GM12878 (cell line): ENCODE measurements around the gene SHQ1. TPM values are rescaled to one million over a fixed set of nuclear protein-coding genes. Genes with fewer than 3 reads are reported as not detected.
A peak's percentile ranks its signal among the peaks of the same experiment; 100 is the strongest.

ENCODE experiments used
- BCL3 ChIP-seq: IDR thresholded peaks from 2 replicates; pipeline ENCODE4 v1.6.1; 2011; ENCODE audit warnings: borderline replicate concordance, low read depth, mild to moderate bottlenecking, moderate library complexity, low read length; ENCODE audit not compliant: insufficient read depth, poor library complexity, severe bottlenecking
- BCLAF1 ChIP-seq: fragments of 450-650 bp; IDR thresholded peaks from 2 replicates; pipeline ENCODE4 v1.6.1; 2017; ENCODE audit warnings: antibody characterized with exemption, mild to moderate bottlenecking, moderate library complexity
- BHLHE40 ChIP-seq, 2 experiments: fragments of 450-650 bp in 1 of 2; IDR thresholded peaks; 2 replicates each; pipeline ENCODE4 v1.6.1; 2011 to 2017; ENCODE audit warnings: low read depth in 2 of 2, borderline replicate concordance in 1 of 2, improper control_type of control experiment in 1 of 2, low read length in 1 of 2, mild to moderate bottlenecking in 1 of 2
- CBX3 ChIP-seq: fragments of 200-600 bp; sonication (generic); IDR thresholded peaks from 2 replicates; pipeline ENCODE4 v1.6.1; 2016; ENCODE audit warnings: low read depth, borderline replicate concordance
- E2F8 ChIP-seq: fragments of 450-650 bp; IDR thresholded peaks from 2 replicates; pipeline ENCODE4 v1.6.1; 2018; ENCODE audit warnings: mild to moderate bottlenecking, low read depth, moderate library complexity; ENCODE audit not compliant: partially characterized antibody
- EP300 ChIP-seq, 2 experiments: fragments of 150-350 bp in 1 of 2; IDR thresholded peaks; 2 replicates each; pipeline ENCODE4 v1.6.1; 2011 to 2012; ENCODE audit warnings: low read depth in 2 of 2, low read length in 2 of 2, borderline replicate concordance in 1 of 2, improper control_type of control experiment in 1 of 2, inconsistent platforms in 1 of 2; ENCODE audit not compliant: control insufficient read depth in 1 of 2
- FOS ChIP-seq: IDR thresholded peaks from 3 replicates; pipeline ENCODE4 v1.6.1; 2011; ENCODE audit warnings: borderline replicate concordance; ENCODE audit not compliant: insufficient read length; ENCODE audit errors: extremely low read depth
- FOXM1 ChIP-seq: IDR thresholded peaks from 2 replicates; pipeline ENCODE4 v1.6.1; 2012; ENCODE audit warnings: low read depth, mild to moderate bottlenecking, inconsistent platforms, low read length, moderate library complexity
- GABPA ChIP-seq: IDR thresholded peaks from 2 replicates; pipeline ENCODE4 v1.6.1; 2014; ENCODE audit warnings: antibody characterized with exemption, low read depth, mild to moderate bottlenecking, inconsistent platforms
- HCFC1 ChIP-seq: fragments of 150-350 bp; IDR thresholded peaks from 2 replicates; pipeline ENCODE4 v1.6.1; 2014; ENCODE audit warnings: low read length
- HSF1 ChIP-seq: fragments of 150-350 bp; IDR thresholded peaks from 2 replicates; pipeline ENCODE4 v1.6.1; 2014; ENCODE audit warnings: mild to moderate bottlenecking, low read depth, low read length
- MAX ChIP-seq: IDR thresholded peaks from 2 replicates; pipeline ENCODE4 v1.6.1; 2012; ENCODE audit warnings: low read depth, low read length, improper control_type of control experiment
- MTA2 ChIP-seq: fragments of 450-650 bp; IDR thresholded peaks from 2 replicates; pipeline ENCODE4 v1.6.1; 2016; ENCODE audit warnings: low read depth, mild to moderate bottlenecking, moderate library complexity
- MTA3 ChIP-seq: IDR thresholded peaks from 2 replicates; pipeline ENCODE4 v1.6.1; 2012; ENCODE audit warnings: low read length, inconsistent platforms, borderline replicate concordance
- MXI1 ChIP-seq: fragments of 150-350 bp; IDR thresholded peaks from 2 replicates; pipeline ENCODE4 v1.6.1; 2011; ENCODE audit warnings: low read depth, mild to moderate bottlenecking, inconsistent platforms, low read length, improper control_type of control experiment
- NFYA ChIP-seq: IDR thresholded peaks from 2 replicates; pipeline ENCODE4 v1.6.1; 2011; ENCODE audit warnings: low read depth, mild to moderate bottlenecking, low read length, improper control_type of control experiment, borderline replicate concordance
- RB1 ChIP-seq: fragments of 450-650 bp; formaldehyde crosslinking; IDR thresholded peaks from 2 replicates; pipeline ENCODE4 v1.6.1; 2017; ENCODE audit warnings: mild to moderate bottlenecking, borderline replicate concordance
- RUNX3 ChIP-seq: IDR thresholded peaks from 2 replicates; pipeline ENCODE4 v1.6.1; 2012; ENCODE audit warnings: low read length, inconsistent platforms
- SMARCA5 ChIP-seq: fragments of 450-650 bp; IDR thresholded peaks from 2 replicates; pipeline ENCODE4 v1.6.1; 2017; ENCODE audit warnings: mild to moderate bottlenecking
- STAT1 ChIP-seq: fragments of 450-650 bp; conservative IDR thresholded peaks from 2 replicates; pipeline ENCODE4 v1.6.1; 2014; ENCODE audit warnings: antibody characterized with exemption, mild to moderate bottlenecking
- TAF1 ChIP-seq: IDR thresholded peaks from 2 replicates; pipeline ENCODE4 v1.6.1; 2011; ENCODE audit warnings: mild to moderate bottlenecking, low read depth, low read length, borderline replicate concordance
- YY1 ChIP-seq: IDR thresholded peaks from 2 replicates; pipeline ENCODE4 v1.6.1; 2011; ENCODE audit warnings: low read depth, mild to moderate bottlenecking, low read length
- polyA plus RNA-seq, 11 experiments: library from polyadenylated mRNA; depleted of rRNA in 4 of 11; unstranded in 6 of 11; stranded (reverse) in 5 of 11; fragments of >200 nt; fragmentation: Nextera tagmentation in 4 of 11; fragmentation: Illumina TruSeq in 1 of 11; extraction: Ambion mirVana in 4 of 11; extraction: Trizol in 1 of 11; gene quantifications; 1 replicate in 1 of 11; 2 replicates in 10 of 11; pipeline versions ENCODE4 v1.2.1 to v1.2.3, GENCODE V29; 2011 to 2016; ENCODE audit warnings: inconsistent platforms in 2 of 11, missing spikeins in 2 of 11, low read depth in 1 of 11
- total RNA-seq, 4 experiments: library from RNA; depleted of rRNA in 3 of 4; stranded (reverse); fragments of >200 nt in 3 of 4; fragmentation: Illumina TruSeq in 1 of 4; extraction: Trizol in 1 of 4; gene quantifications; 2 replicates each; pipeline versions ENCODE4 v1.2.1 to v1.2.3, GENCODE V29; 2013 to 2021

Gene SHQ1
- total and polyA plus RNA-seq, 10 of the 15 experiments (the other 5 are each of a cell fraction or from before 2014, with no cell fraction given), result 12.6 to 51.7 (median 24.5) TPM

GRCh38 chr3:72756900-72757299, 91.3 kb downstream of the SHQ1 start (continued):
- TF ChIP-seq FOS (no peak), SMARCA5 (no peak), YY1 (no peak), MAX (no peak), RB1 (no peak), HCFC1 (no peak), STAT1 (no peak), BHLHE40 (IDR thresholded peaks at IDR 0.05; ENCODE audit: borderline replicate concordance in 1 of 2, low read depth in 2 of 2, low read length in 1 of 2) (peak; percentile 48 to 57; a peak in 2 of 4 replicates), TAF1 (no peak), FOXM1 (peak; percentile 77; the same call in 1 of the 2 replicates), BCLAF1 (no peak), MTA3 (peak; percentile 81; the same call in 1 of the 2 replicates), BCL3 (peak; percentile 53), CBX3 (no peak), NFYA (no peak), EP300 (IDR thresholded peaks at IDR 0.05; ENCODE audit: borderline replicate concordance in 1 of 2, control insufficient read depth in 1 of 2, low read depth in 2 of 2, low read length in 2 of 2) (peak; percentile 67 to 81), E2F8 (no peak), GABPA (peak; percentile 58; the same call in 1 of the 2 replicates), MXI1 (no peak; the same call in 1 of the 2 replicates), RUNX3 (peak; percentile 95), MTA2 (peak; percentile 85), HSF1 (no peak)
